ENCODE measurements around the gene ESRRB.

GRCh38 chr14:76376409-76376877, 506 bp downstream of the ESRRB start:
- no peak for TF ChIP-seq CTCF (conservative IDR thresholded peaks at IDR 0.05)
- TF ChIP-seq EZH2 (IDR thresholded peaks at IDR 0.05; ENCODE audit: low read depth): no peak
